HCT116 (cell line): ENCODE results near the gene MIPEP. TPM values are rescaled to one million over a fixed set of nuclear protein-coding genes. Genes with fewer than 3 reads are reported as not detected.

Experiments used
- ATAC-seq: fragments of 200-7000 bp; cut with Tn5 transposase; 2 replicates; pipeline ENCODE4 v1.9.1; 2020; ENCODE audit warnings: mild to moderate bottlenecking, moderate library complexity
- BruUV-seq: library from RNA; stranded (reverse); fragments of 400-500 nt; replicated peaks from 2 replicates; lab custom pipeline; 2021; lab: Mats Ljungman, UMichigan
- CTCF ChIA-PET: fragments of 300-600 bp; sonication (Branson Sonifier 250); formaldehyde crosslinking; loops from one replicate; lab custom pipeline; 2021; ENCODE audit warnings: antibody characterized with exemption; lab: Charles Lee
- POLR2A ChIA-PET: fragments of 300-600, 350-600 bp; sonication (Branson Sonifier 250); formaldehyde crosslinking; loops from one replicate; lab custom pipeline; 2021; ENCODE audit warnings: antibody characterized with exemption; lab: Charles Lee
- RAD21 ChIA-PET, 2 experiments: fragments of 300-600 bp; sonication (Branson Sonifier 250); formaldehyde crosslinking; loops; one replicate each; lab custom pipeline; 2023; ENCODE audit warnings: low total read pairs in 2 of 2; ENCODE audit not compliant: uncharacterized antibody in 2 of 2, unreplicated experiment in 2 of 2, low non-redundant PET in 1 of 2; lab: Charles Lee
- DNase-seq: peaks from one replicate; pipeline ENCODE4 v3.0.0-alpha.2; 2010; ENCODE audit warnings: low read depth, low spot score
- H2AFZ ChIP-seq: fragments of 200-600 bp; shearing (Covaris generic), sonication (generic); 2 replicates; pipeline ENCODE4 v1.6.1; 2017; ENCODE audit warnings: low read depth, mixed run types, mixed read lengths, antibody characterized with exemption, low read length; ENCODE audit not compliant: poor library complexity, severe bottlenecking
- H3K27ac ChIP-seq: 2 replicates; pipeline ENCODE4 v1.5.1; 2012; ENCODE audit warnings: low read depth, low read length
- H3K27me3 ChIP-seq: fragments of 200-600 bp; sonication (generic); 2 replicates; pipeline ENCODE4 v1.6.1; 2016; ENCODE audit warnings: mixed run types, low read length, mixed read lengths; ENCODE audit not compliant: insufficient read depth
- H3K36me3 ChIP-seq, 2 experiments: fragments of 200-500 bp in 1 of 2; fragments of 200-600 bp in 1 of 2; sonication (Bioruptor generic) in 1 of 2; sonication (generic) in 1 of 2; 2 replicates each; pipeline versions ENCODE4 v1.5.1 to v1.6.1; 2014 to 2016; ENCODE audit warnings: low read length in 2 of 2, inconsistent platforms in 1 of 2, mixed read lengths in 1 of 2, mixed run types in 1 of 2; ENCODE audit not compliant: insufficient read depth in 2 of 2, control insufficient read depth in 1 of 2
- H3K4me1 ChIP-seq, 2 experiments: fragments of 200-600 bp in 1 of 2; sonication (generic) in 1 of 2; 2 replicates each; pipeline versions ENCODE4 v1.5.1 to v1.6.1; 2012 to 2017; ENCODE audit warnings: low read length in 2 of 2, inconsistent platforms in 1 of 2, mild to moderate bottlenecking in 1 of 2, mixed read lengths in 1 of 2, mixed run types in 1 of 2, moderate library complexity in 1 of 2; ENCODE audit not compliant: insufficient read depth in 2 of 2, control insufficient read depth in 1 of 2
- H3K4me2 ChIP-seq: fragments of 200-600 bp; sonication (generic); 2 replicates; pipeline ENCODE4 v1.6.1; 2017; ENCODE audit warnings: mixed run types, low read length, mixed read lengths
- H3K4me3 ChIP-seq, 2 experiments: fragments of 200-600 bp in 1 of 2; sonication (generic) in 1 of 2; replicated peaks in 1 of 2; 2 replicates each; pipeline ENCODE4 v1.5.1; 2011 to 2016; ENCODE audit warnings: low read length in 2 of 2, control low read depth in 1 of 2, low read depth in 1 of 2, mild to moderate bottlenecking in 1 of 2, mixed read lengths in 1 of 2, mixed run types in 1 of 2
- H3K79me2 ChIP-seq: fragments of 200-600 bp; sonication (generic); 2 replicates; pipeline ENCODE4 v1.6.1; 2017; ENCODE audit warnings: mild to moderate bottlenecking, mixed run types, low read length, moderate library complexity, mixed read lengths; ENCODE audit not compliant: insufficient read depth
- H3K9ac ChIP-seq: fragments of 200-600 bp; sonication (generic); 2 replicates; pipeline ENCODE4 v1.6.1; 2016; ENCODE audit warnings: low read length, mixed read lengths
- H3K9me2 ChIP-seq: fragments of 200-600 bp; sonication (generic), shearing (Covaris generic); 2 replicates; pipeline ENCODE4 v1.6.1; 2017; ENCODE audit warnings: mixed run types, mild to moderate bottlenecking, moderate library complexity; ENCODE audit not compliant: insufficient read depth
- H3K9me3 ChIP-seq, 2 experiments: fragments of 200-500 bp in 1 of 2; fragments of 200-600 bp in 1 of 2; sonication (Bioruptor generic) in 1 of 2; sonication (generic) in 1 of 2; 2 replicates each; pipeline ENCODE4 v1.6.1; 2014 to 2017; ENCODE audit warnings: low read length in 2 of 2, mixed read lengths in 2 of 2, inconsistent platforms in 1 of 2, low read depth in 1 of 2, mild to moderate bottlenecking in 1 of 2, mixed run types in 1 of 2, moderate library complexity in 1 of 2; ENCODE audit not compliant: control insufficient read depth in 1 of 2, insufficient read depth in 1 of 2
- H4K20me1 ChIP-seq: fragments of 200-600 bp; sonication (generic), shearing (Covaris generic); 2 replicates; pipeline ENCODE4 v1.6.1; 2017; ENCODE audit warnings: mixed run types, mild to moderate bottlenecking, moderate library complexity; ENCODE audit not compliant: insufficient read depth
- CBX3 ChIP-seq: IDR thresholded peaks from 2 replicates; pipeline ENCODE4 v1.6.1; 2012; ENCODE audit warnings: low read depth
- CEBPB ChIP-seq: IDR thresholded peaks from 2 replicates; pipeline ENCODE4 v1.6.1; 2012; ENCODE audit warnings: low read depth
- ELF1 ChIP-seq: IDR thresholded peaks from 2 replicates; pipeline ENCODE4 v1.6.1; 2012; ENCODE audit warnings: low read depth, borderline replicate concordance
- MAX ChIP-seq: IDR thresholded peaks from 2 replicates; pipeline ENCODE4 v1.6.1; 2012
- POLR2A ChIP-seq: IDR thresholded peaks from 2 replicates; pipeline ENCODE4 v1.7.0; 2011; ENCODE audit warnings: borderline replicate concordance; ENCODE audit not compliant: insufficient read depth, insufficient read length; ENCODE audit errors: extremely low read depth
- RAD21 ChIP-seq: IDR thresholded peaks from 2 replicates; pipeline ENCODE4 v1.6.1; 2012; ENCODE audit warnings: low read depth, mild to moderate bottlenecking
- REST ChIP-seq: IDR thresholded peaks from 2 replicates; pipeline ENCODE4 v1.6.1; 2012; ENCODE audit warnings: low read depth
- SIN3A ChIP-seq: IDR thresholded peaks from 2 replicates; pipeline ENCODE4 v1.6.1; 2012; ENCODE audit warnings: low read depth
- SP1 ChIP-seq: IDR thresholded peaks from 2 replicates; pipeline ENCODE4 v1.6.1; 2012; ENCODE audit warnings: low read depth
- SRF ChIP-seq: IDR thresholded peaks from 2 replicates; pipeline ENCODE4 v1.6.1; 2012; ENCODE audit warnings: low read depth
- YY1 ChIP-seq: IDR thresholded peaks from 2 replicates; pipeline ENCODE4 v1.6.1; 2011; ENCODE audit warnings: low read length, low read depth, moderate library complexity, mild to moderate bottlenecking; ENCODE audit not compliant: insufficient replicate concordance; ENCODE audit errors: extremely low read depth
- ZFX ChIP-seq: fragments of 450-650 bp; IDR thresholded peaks from 2 replicates; pipeline ENCODE4 v1.6.1; 2017
- intact Hi-C: fragments of 100-400 bp; cut with micrococcal nuclease; formaldehyde crosslinking; loops from 2 replicates; pipeline ENCODE4 v1.10.0; 2022
- total RNA-seq: library from RNA; stranded (reverse); gene quantifications from one replicate; pipeline ENCODE4 v1.2.1, GENCODE V29; 2021; ENCODE audit not compliant: unreplicated experiment

Gene MIPEP
- total RNA-seq, 1 experiment from 2014 or later, result 33.3 TPM

GRCh38 chr13:23724196-23724970, 164.8 kb downstream of the MIPEP start (continued):
- no peak for TF ChIP-seq REST

GRCh38 chr13:23723471-23723870, 165.7 kb downstream of the MIPEP start:
- DNase-seq (no peak), ATAC-seq (no peak)
- intact Hi-C loops, result loop anchor here (10.0 kb wide), 1 partner anchor 59 kb away; no protein-coding TSS in a partner anchor
- Histone ChIP-seq H3K4me3 (no peak overlapping the region), H3K27me3 (no peaks in the 10 kb centered on the region), H3K36me3 (no peaks in the 10 kb centered on the region), H2AFZ (no peak overlapping the region), H3K9me3 (no peaks in the 10 kb centered on the region), H3K4me1 (no peaks in the 10 kb centered on the region), H3K9ac (no peak overlapping the region), H4K20me1 (no peaks in the 10 kb centered on the region), H3K27ac (no peak overlapping the region), H3K9me2 (no peaks in the 10 kb centered on the region), H3K4me2 (no peak overlapping the region), H3K79me2 (no peaks in the 10 kb centered on the region)
- TF ChIP-seq RAD21 (no peak), CEBPB (no peak), ELF1 (no peak), SIN3A (no peak), ZFX (no peak), YY1 (no peak), SRF (no peak), MAX (no peak), CBX3 (no peak), SP1 (no peak), POLR2A (no peak)
- no TSS peak for BruUV-seq
- ChIA-PET POLR2A (no interaction called here), RAD21 (no interaction called here), CTCF (no interaction called here)
